ENCODE results near the gene SSH2. TPM values are rescaled to one million over a fixed set of nuclear protein-coding genes. Genes with fewer than 3 reads are reported as not detected.
A peak's percentile ranks its signal among the peaks of the same experiment; 100 is the strongest.

SSH2 gene
- total and polyA plus RNA-seq, 2 of the 13 experiments (the other 11 are each of a cell fraction or from before 2014, with no cell fraction given): 6.0 to 6.4 TPM

GRCh38 chr17:29577001-29577370, 353.0 kb downstream of the SSH2 start:
- no peak for TF ChIP-seq ARID2 (CRISPR knock-in tag; IDR thresholded peaks at IDR 0.05; ENCODE audit: borderline replicate concordance)
- BruUV-seq (replicated peaks): no TSS peak
- 98% methylated on average over 9 of the region's 9 CpGs for WGBS (ENCODE audit: low lambda C conversion rate)
- Histone ChIP-seq H3K4me1 (ENCODE audit: insufficient read depth, low read length) (peaks cover 23% of the 10 kb centered on the region), H3K27me3 (ENCODE audit: control insufficient read depth in 1 of 2, insufficient read depth in 2 of 2, low read length in 2 of 2) (no peaks in the 10 kb centered on the region), H3K4me3 (replicated peaks in 1 of 3; ENCODE audit: insufficient read depth in 1 of 3, low read depth in 2 of 3, low read length in 3 of 3) (no peak overlapping the region), H3K9ac (ENCODE audit: insufficient read depth, low read depth, low read length) (no peak overlapping the region), H4K20me1 (ENCODE audit: insufficient read depth, low read length) (no peaks in the 10 kb centered on the region), H2AFZ (ENCODE audit: low read length) (no peak overlapping the region), H3K27ac (ENCODE audit: extremely low read length, insufficient read depth, low read length) (no peak overlapping the region), H3K79me2 (ENCODE audit: insufficient read depth, low read length) (no peaks in the 10 kb centered on the region), H3K36me3 (replicated peaks in 1 of 2; ENCODE audit: control insufficient read depth in 1 of 2, insufficient read depth in 2 of 2, low read length in 2 of 2) (peaks cover 5 to 20% of the 10 kb centered on the region in 2 experiments; a peak in 4 of 5 replicates), H3K9me3 (ENCODE audit: low read length) (no peaks in the 10 kb centered on the region), H3K4me2 (ENCODE audit: low read depth, low read length) (no peak overlapping the region)
- DNase-seq (ENCODE audit: low spot score) (no peak), FAIRE-seq (no peak), ATAC-seq (no peak)
- CTCF ChIA-PET (ENCODE audit: low intra/inter-chr PET ratio, low total read pairs): no interaction called here
- in situ Hi-C loops (cut with HindIII; ENCODE audit: extremely low pct_ligation_motif_present, low pct_unique_long_range_greater_than_20kb) (no loop called here), intact Hi-C loops (cut with micrococcal nuclease; ENCODE audit: unreplicated experiment) (no loop called here)
- POLR2A ChIA-PET: no interaction called here

GRCh38 chr17:29576214-29577000, 353.6 kb downstream of the SSH2 start:
- intact Hi-C loops (cut with micrococcal nuclease; ENCODE audit: unreplicated experiment): no loop called here
- 95% methylated on average over 25 of the region's 37 CpGs for WGBS (ENCODE audit: low lambda C conversion rate)
- DNase-seq (ENCODE audit: low spot score) (no peak), FAIRE-seq (no peak), ATAC-seq (no peak)
- Histone ChIP-seq H3K9ac (ENCODE audit: insufficient read depth, low read depth, low read length) (no peak overlapping the region), H3K9me3 (ENCODE audit: low read length) (no peaks in the 10 kb centered on the region), H3K27me3 (ENCODE audit: control insufficient read depth in 1 of 2, insufficient read depth in 2 of 2, low read length in 2 of 2) (no peaks in the 10 kb centered on the region), H3K4me1 (ENCODE audit: insufficient read depth, low read length) (peaks cover 23% of the 10 kb centered on the region), H3K79me2 (ENCODE audit: insufficient read depth, low read length) (no peaks in the 10 kb centered on the region), H3K27ac (ENCODE audit: extremely low read length, insufficient read depth, low read length) (no peak overlapping the region), H2AFZ (ENCODE audit: low read length) (no peak overlapping the region), H4K20me1 (ENCODE audit: insufficient read depth, low read length) (no peaks in the 10 kb centered on the region), H3K4me2 (ENCODE audit: low read depth, low read length) (no peak overlapping the region), H3K4me3 (replicated peaks in 1 of 3; ENCODE audit: insufficient read depth in 1 of 3, low read depth in 2 of 3, low read length in 3 of 3) (no peak overlapping the region), H3K36me3 (replicated peaks in 1 of 2; ENCODE audit: control insufficient read depth in 1 of 2, insufficient read depth in 2 of 2, low read length in 2 of 2) (peaks cover 5 to 17% of the 10 kb centered on the region in 2 experiments; a peak in 4 of 5 replicates)
- ChIA-PET CTCF (ENCODE audit: low intra/inter-chr PET ratio, low total read pairs) (no interaction called here), POLR2A (no interaction called here)
- peak; percentile 20 for TF ChIP-seq AGO1 (IDR thresholded peaks at IDR 0.05; ENCODE audit: low read depth, low read length, poor library complexity, severe bottlenecking)
- TF ChIP-seq ZBTB33 (CRISPR knock-in tag; IDR thresholded peaks at IDR 0.05): peak; percentile 58
- TF ChIP-seq ZNF784 (CRISPR knock-in tag; IDR thresholded peaks at IDR 0.05; ENCODE audit: borderline replicate concordance): no peak
- no TSS peak for BruUV-seq (replicated peaks)
- in situ Hi-C loops (cut with HindIII; ENCODE audit: extremely low pct_ligation_motif_present, low pct_unique_long_range_greater_than_20kb): no loop called here

Small RNA genes within 50 kb of the gene (small RNA-seq; reads per million reads assigned to genes)
- 0 reads per million in 3 experiments for gene RF00156 (ENCODE audit: insufficient read depth in 2 of 3, insufficient read length in 3 of 3, low read depth in 2 of 3, low replicate concordance in 1 of 3)
- gene RF01210 (ENCODE audit: insufficient read depth in 2 of 3, insufficient read length in 3 of 3, low read depth in 2 of 3, low replicate concordance in 1 of 3): 0 reads per million in 3 experiments
- 0 reads per million in 3 experiments for gene RNU6-920P (ENCODE audit: insufficient read depth in 2 of 3, insufficient read length in 3 of 3, low read depth in 2 of 3, low replicate concordance in 1 of 3)

Other genes starting within 250 kb of the SSH2 start
- gene EFCAB5, start 11.4 kb upstream of the SSH2 start, total RNA-seq (2016; rRNA removed; fragmentation: Illumina TruSeq; extraction: Trizol): not detected in 2 replicates
- 0.03 and 0.15 TPM in 2 replicates for gene EFCAB5, start 11.4 kb upstream of the SSH2 start, polyA plus RNA-seq (2011; rRNA removed)
- 12.7 and 14.3 TPM in 2 replicates for gene NSRP1, start 186.6 kb upstream of the SSH2 start, total RNA-seq (2016; rRNA removed; fragmentation: Illumina TruSeq; extraction: Trizol)
- gene NSRP1, start 186.6 kb upstream of the SSH2 start, polyA plus RNA-seq (2011; rRNA removed): 6.9 and 7.0 TPM in 2 replicates

All from HepG2 (cell line).